GM21528 (cell line): ENCODE data around the gene KLK2.

Experiments
- ATAC-seq: cut with Tn5 transposase; IDR thresholded peaks from one replicate; pipeline ENCODE4 v1.9.1; 2021; ENCODE audit warnings: mild to moderate bottlenecking, moderate library complexity; ENCODE audit not compliant: unreplicated experiment, low FRiP score

Gene KLK2

GRCh38 chr19:50921426-50922316, 48.4 kb downstream of the KLK2 start:
- ATAC-seq: no peak

GRCh38 chr19:50922317-50922853, 49.1 kb downstream of the KLK2 start:
- ATAC-seq: no peak

GRCh38 chr19:50924586-50924985, 51.3 kb downstream of the KLK2 start:
- no peak for ATAC-seq

- ATAC-seq: no peak
These were observed 52.5 kb downstream of the KLK2 start for GRCh38 chr19:50925734-50926133.

GRCh38 chr19:50926144-50926543, 52.9 kb downstream of the KLK2 start:
- ATAC-seq: no peak

- ATAC-seq: no peak
These were observed 55.6 kb downstream of the KLK2 start for GRCh38 chr19:50928831-50929230.
